K562 (cell line): ENCODE results near the gene ZNF529.

ENCODE experiments used
- EZH2 ChIP-seq: IDR thresholded peaks from 2 replicates; pipeline ENCODE4 v1.6.1; 2012; ENCODE audit warnings: low read depth, mild to moderate bottlenecking, inconsistent platforms, low read length, borderline replicate concordance
- PPARD ChIP-seq: fragments of 250-450 bp; sonication (Bioruptor Pico); IDR thresholded peaks from 2 replicates; pipeline ENCODE4 v1.8.0; 2022; ENCODE audit warnings: inconsistent platforms, mild to moderate bottlenecking, moderate library complexity
- SIN3B ChIP-seq: fragments of 450-650 bp; IDR thresholded peaks from 2 replicates; pipeline ENCODE4 v1.6.1; 2017; ENCODE audit warnings: low read depth, mild to moderate bottlenecking, moderate library complexity
- SMAD3 ChIP-seq: fragments of 450-650 bp; formaldehyde crosslinking; conservative IDR thresholded peaks from 2 replicates; pipeline ENCODE4 v1.4.0; 2020; ENCODE audit warnings: mild to moderate bottlenecking
- TBL1XR1 ChIP-seq, 2 experiments: IDR thresholded peaks; 2 replicates each; pipeline ENCODE4 v1.6.1; 2012; ENCODE audit warnings: improper control_type of control experiment in 2 of 2, low read length in 2 of 2, mild to moderate bottlenecking in 1 of 2
- ZNF24 ChIP-seq: fragments of 450-650 bp; IDR thresholded peaks from 2 replicates; pipeline ENCODE4 v1.6.1; 2016
- TF ChIP-seq, protein P1 (sequence below), 3 experiments: IDR thresholded peaks in 2 of 3; conservative IDR thresholded peaks in 1 of 3; 2 replicates each; pipeline ENCODE4 v1.5.1; 2011 to 2012; ENCODE audit warnings: low read length in 3 of 3, mild to moderate bottlenecking in 3 of 3, control low read depth in 2 of 3, improper control_type of control experiment in 1 of 3, inconsistent platforms in 1 of 3, low read depth in 1 of 3, mixed read lengths in 1 of 3, moderate library complexity in 1 of 3; ENCODE audit not compliant: insufficient read depth in 2 of 3
- TF ChIP-seq, protein P2 (sequence below): fragments of 450-650 bp; formaldehyde crosslinking; IDR thresholded peaks from 2 replicates; pipeline ENCODE4 v1.4.0; 2022; ENCODE audit warnings: missing genetic modification characterization
- TF ChIP-seq, protein P3 (sequence below), 2 experiments: fragments of 450-650 bp; IDR thresholded peaks; 2 replicates each; pipeline ENCODE4 v1.6.1; 2018; ENCODE audit warnings: mild to moderate bottlenecking in 2 of 2, low read depth in 1 of 2; ENCODE audit not compliant: partially characterized antibody in 2 of 2
- TF ChIP-seq, protein P4 (sequence below), 2 experiments: fragments of 200-800 bp in 1 of 2; sonication (Bioruptor generic) in 1 of 2; sonication (generic) in 1 of 2; formaldehyde crosslinking in 1 of 2; IDR thresholded peaks in 1 of 2; conservative IDR thresholded peaks in 1 of 2; 2 replicates each; pipeline versions ENCODE4 v1.5.0 to v1.6.1; 2016 to 2020; ENCODE audit warnings: missing compliant biosample characterization in 1 of 2, missing genetic modification characterization in 1 of 2, missing genetic modification reagents in 1 of 2

DNA sequence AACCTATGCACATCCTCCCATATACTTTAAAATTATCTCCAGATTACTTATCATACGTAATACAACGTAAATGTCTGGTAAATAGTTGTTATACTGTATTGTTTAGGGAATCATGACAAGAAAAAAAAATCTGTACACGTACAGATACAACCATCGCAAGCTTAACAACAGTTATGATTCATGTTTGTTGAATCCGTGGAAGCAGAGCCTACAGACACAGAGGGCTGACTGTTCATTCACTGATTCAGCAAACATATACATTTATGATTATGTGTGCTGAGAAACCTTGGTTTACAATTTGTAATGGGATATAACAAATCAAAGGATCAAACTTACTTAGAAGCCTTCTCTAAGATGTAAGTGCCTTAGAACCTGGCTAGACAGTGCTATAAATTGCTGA lies 46.5 kb downstream of the ZNF529 start:
- TF ChIP-seq EZH2 = no peak
- TF ChIP-seq, protein P1, sequence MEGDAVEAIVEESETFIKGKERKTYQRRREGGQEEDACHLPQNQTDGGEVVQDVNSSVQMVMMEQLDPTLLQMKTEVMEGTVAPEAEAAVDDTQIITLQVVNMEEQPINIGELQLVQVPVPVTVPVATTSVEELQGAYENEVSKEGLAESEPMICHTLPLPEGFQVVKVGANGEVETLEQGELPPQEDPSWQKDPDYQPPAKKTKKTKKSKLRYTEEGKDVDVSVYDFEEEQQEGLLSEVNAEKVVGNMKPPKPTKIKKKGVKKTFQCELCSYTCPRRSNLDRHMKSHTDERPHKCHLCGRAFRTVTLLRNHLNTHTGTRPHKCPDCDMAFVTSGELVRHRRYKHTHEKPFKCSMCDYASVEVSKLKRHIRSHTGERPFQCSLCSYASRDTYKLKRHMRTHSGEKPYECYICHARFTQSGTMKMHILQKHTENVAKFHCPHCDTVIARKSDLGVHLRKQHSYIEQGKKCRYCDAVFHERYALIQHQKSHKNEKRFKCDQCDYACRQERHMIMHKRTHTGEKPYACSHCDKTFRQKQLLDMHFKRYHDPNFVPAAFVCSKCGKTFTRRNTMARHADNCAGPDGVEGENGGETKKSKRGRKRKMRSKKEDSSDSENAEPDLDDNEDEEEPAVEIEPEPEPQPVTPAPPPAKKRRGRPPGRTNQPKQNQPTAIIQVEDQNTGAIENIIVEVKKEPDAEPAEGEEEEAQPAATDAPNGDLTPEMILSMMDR (IDR thresholded peaks at IDR 0.05 in 2 of 3, conservative IDR thresholded peaks at IDR 0.05 in 1 of 3; ENCODE audit: insufficient read depth in 2 of 3, low read depth in 1 of 3, low read length in 3 of 3) = no peak
- TF ChIP-seq TBL1XR1 (IDR thresholded peaks at IDR 0.05; ENCODE audit: low read length in 2 of 2) = no peak
- TF ChIP-seq, protein P2, sequence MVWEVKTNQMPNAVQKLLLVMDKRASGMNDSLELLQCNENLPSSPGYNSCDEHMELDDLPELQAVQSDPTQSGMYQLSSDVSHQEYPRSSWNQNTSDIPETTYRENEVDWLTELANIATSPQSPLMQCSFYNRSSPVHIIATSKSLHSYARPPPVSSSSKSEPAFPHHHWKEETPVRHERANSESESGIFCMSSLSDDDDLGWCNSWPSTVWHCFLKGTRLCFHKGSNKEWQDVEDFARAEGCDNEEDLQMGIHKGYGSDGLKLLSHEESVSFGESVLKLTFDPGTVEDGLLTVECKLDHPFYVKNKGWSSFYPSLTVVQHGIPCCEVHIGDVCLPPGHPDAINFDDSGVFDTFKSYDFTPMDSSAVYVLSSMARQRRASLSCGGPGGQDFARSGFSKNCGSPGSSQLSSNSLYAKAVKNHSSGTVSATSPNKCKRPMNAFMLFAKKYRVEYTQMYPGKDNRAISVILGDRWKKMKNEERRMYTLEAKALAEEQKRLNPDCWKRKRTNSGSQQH = no peak
- no peak for TF ChIP-seq SMAD3 (CRISPR knock-in tag)
- TF ChIP-seq, protein P3, sequence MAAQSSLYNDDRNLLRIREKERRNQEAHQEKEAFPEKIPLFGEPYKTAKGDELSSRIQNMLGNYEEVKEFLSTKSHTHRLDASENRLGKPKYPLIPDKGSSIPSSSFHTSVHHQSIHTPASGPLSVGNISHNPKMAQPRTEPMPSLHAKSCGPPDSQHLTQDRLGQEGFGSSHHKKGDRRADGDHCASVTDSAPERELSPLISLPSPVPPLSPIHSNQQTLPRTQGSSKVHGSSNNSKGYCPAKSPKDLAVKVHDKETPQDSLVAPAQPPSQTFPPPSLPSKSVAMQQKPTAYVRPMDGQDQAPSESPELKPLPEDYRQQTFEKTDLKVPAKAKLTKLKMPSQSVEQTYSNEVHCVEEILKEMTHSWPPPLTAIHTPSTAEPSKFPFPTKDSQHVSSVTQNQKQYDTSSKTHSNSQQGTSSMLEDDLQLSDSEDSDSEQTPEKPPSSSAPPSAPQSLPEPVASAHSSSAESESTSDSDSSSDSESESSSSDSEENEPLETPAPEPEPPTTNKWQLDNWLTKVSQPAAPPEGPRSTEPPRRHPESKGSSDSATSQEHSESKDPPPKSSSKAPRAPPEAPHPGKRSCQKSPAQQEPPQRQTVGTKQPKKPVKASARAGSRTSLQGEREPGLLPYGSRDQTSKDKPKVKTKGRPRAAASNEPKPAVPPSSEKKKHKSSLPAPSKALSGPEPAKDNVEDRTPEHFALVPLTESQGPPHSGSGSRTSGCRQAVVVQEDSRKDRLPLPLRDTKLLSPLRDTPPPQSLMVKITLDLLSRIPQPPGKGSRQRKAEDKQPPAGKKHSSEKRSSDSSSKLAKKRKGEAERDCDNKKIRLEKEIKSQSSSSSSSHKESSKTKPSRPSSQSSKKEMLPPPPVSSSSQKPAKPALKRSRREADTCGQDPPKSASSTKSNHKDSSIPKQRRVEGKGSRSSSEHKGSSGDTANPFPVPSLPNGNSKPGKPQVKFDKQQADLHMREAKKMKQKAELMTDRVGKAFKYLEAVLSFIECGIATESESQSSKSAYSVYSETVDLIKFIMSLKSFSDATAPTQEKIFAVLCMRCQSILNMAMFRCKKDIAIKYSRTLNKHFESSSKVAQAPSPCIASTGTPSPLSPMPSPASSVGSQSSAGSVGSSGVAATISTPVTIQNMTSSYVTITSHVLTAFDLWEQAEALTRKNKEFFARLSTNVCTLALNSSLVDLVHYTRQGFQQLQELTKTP (IDR thresholded peaks at IDR 0.05; ENCODE audit: low read depth in 1 of 2, partially characterized antibody in 2 of 2) = no peak
- TF ChIP-seq, protein P4, sequence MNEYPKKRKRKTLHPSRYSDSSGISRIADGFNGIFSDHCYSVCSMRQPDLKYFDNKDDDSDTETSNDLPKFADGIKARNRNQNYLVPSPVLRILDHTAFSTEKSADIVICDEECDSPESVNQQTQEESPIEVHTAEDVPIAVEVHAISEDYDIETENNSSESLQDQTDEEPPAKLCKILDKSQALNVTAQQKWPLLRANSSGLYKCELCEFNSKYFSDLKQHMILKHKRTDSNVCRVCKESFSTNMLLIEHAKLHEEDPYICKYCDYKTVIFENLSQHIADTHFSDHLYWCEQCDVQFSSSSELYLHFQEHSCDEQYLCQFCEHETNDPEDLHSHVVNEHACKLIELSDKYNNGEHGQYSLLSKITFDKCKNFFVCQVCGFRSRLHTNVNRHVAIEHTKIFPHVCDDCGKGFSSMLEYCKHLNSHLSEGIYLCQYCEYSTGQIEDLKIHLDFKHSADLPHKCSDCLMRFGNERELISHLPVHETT (CRISPR knock-in tag; conservative IDR thresholded peaks at IDR 0.05 in 1 of 2, IDR thresholded peaks at IDR 0.05 in 1 of 2) = no peak
- no peak for TF ChIP-seq ZNF24
- TF ChIP-seq SIN3B = no peak
- no peak for TF ChIP-seq PPARD (CRISPR knock-in tag)
